HG03460 (cell line): ENCODE results near the gene ARHGAP31.
A peak's percentile ranks its signal among the peaks of the same experiment; 100 is the strongest.
"Not testable (repeated sequence)": the region's sequence is repeated elsewhere in the genome, so short reads cannot be mapped to it uniquely, and the experiment has no call there.

ENCODE experiments used
- ATAC-seq: cut with Tn5 transposase; IDR thresholded peaks from one replicate; pipeline ENCODE4 v1.9.1; 2021; ENCODE audit not compliant: unreplicated experiment

The ARHGAP31 gene

DNA sequence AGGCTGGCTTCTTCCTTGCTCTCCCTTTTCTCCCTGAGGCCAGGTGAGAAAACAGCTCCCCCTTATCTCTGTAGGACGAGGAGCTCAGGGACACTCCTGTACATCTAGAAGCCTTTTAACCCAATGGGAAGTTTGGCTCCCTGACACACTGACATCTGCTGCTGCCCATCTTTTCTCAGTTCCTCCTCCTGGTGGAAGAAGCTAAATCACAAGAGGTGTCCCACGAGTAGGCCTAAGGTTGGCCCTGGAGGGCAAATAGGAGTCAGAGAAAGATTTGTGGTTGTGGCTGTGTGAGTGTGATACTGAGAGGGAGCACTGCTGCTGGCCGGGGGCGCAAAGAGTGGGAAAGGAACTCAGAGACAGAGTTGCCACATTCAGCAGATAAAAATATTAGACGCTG is 49.5 kb downstream of the ARHGAP31 start:
- ATAC-seq = peak; percentile 73

DNA sequence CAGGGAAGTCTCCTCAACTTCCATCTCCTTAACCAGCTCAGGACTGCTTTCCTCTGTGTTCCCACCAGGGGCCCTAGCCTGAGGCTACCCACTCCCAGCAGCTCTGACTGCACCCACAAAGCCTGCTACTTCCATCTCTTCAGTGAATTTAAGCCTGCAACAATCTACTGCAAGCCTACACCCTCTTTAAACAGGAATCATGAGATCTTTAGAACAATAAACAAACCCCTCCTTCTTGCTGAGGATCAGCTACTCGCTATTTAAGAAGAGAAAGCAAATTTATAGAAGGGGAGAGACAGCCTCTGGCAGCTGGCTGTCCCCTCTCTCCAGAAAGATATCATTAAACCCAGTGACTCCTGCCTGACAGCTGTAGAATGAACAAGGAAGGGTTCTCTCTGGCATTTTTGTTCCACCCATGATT is 51.9 kb downstream of the ARHGAP31 start:
- ATAC-seq = no peak

- ATAC-seq = no peak
Observed at GRCh38 chr3:119347036-119347435, 52.9 kb downstream of the ARHGAP31 start.

DNA sequence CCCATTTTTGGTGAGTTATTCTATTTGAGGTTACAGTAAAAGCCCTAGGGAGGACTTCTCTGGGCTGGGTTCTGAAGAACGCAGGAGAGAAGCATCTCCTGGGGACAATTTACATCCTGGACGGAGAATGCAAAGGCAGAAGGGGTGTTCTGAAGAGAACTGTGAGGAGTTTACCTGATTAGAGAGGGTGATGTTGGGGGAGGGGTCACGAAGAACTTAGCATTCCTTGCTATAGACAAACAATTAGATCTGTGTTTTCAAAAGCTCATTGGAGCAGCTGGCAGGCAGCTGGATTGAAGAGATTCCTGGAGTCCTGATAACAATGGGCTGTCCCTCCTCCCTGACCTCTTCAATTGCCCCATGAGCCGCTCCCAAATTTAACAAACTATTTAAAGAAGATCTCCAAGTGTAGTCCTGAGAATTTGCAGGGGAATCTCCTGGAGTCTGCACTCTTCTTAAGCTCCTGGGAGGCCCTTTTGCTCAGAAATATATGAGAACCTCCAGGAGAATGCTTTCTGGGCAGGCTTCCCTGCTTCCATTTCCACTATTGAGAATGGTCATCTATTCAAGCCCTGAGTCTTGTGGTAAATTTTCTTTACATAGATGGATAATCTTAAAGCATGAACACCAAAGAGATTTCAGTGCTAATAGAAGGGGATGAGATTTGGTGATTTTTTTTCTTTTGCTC is 55.3 kb downstream of the ARHGAP31 start:
- ATAC-seq = no peak

- no peak for ATAC-seq
Observed at GRCh38 chr3:119350114-119350513, 55.9 kb downstream of the ARHGAP31 start.

DNA sequence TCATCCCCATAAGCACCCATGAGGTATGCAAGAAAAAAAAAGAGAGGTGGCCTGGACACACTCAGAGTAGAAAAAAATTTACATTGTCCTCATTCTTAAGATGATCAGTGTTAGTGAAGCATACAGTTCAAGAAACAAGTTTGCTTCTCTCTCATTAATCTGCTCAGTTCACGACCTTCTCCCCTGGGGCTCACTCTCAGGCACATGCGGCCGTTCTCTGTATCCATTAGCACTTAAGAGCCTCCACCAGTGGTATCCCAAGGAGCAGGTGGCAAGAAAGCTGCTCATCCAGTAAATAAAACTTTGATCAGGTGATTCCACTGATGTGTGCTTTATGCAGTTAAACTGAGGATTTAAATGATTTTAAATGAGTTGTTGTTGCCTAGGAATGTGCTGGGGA is 57.4 kb downstream of the ARHGAP31 start:
- no peak for ATAC-seq

DNA sequence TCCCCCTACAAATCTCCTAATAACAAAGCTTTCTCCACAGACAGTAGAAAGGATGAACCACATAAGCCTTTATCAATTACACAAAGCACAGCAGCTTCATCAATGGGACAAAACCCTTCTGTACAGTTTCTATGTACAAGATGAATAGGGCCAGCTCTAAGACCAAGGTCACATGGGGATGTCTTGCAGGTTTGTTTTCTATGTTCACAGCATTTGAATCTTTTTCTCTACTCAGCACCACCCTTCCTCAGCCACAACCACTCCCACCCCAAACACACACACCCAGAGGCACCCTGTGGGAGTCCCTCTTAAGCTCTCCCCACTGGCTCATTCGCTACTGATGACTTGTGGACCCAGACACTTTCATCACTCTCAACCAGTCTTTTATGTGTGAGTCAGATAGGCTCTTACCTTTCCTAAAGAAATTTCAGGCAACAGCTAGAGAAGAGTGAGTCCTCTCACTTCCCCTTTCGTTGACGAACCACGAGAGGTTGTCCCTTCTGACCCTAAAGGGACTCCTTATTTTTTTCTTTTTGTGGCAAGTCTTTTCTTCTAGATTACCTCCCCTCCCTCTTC is 57.9 kb downstream of the ARHGAP31 start:
- peak; percentile 97 for ATAC-seq

DNA sequence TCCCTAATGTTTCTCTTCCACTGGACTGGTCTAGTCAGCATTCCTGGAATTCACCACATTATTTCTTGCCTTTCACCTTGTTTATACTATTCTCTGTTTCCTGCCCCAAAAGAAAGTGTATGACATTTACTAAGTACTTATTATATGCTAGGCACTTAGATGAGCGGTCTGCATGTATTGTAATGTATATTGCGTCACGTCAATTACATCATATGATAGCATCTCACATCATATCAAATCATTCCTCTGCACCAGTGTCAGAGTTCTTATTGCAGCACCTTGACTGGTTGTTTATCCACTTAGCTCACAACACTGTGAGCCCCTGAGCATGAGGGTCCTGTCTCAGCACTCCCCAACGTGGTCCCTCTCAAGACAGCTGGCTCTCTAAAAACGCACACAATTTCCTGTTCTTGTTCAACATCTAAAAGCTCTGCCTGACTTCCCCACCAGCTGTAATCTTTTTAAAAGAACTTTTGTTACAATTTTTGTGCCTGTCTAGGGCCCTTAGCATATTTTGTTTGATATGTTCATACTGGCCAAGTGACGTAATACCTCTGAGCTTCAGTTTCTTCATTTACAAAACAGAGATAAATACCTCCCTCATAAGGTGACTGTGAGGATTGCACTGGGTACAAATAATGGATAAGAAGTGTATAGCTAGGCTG is 58.8 kb downstream of the ARHGAP31 start:
- no peak for ATAC-seq

DNA sequence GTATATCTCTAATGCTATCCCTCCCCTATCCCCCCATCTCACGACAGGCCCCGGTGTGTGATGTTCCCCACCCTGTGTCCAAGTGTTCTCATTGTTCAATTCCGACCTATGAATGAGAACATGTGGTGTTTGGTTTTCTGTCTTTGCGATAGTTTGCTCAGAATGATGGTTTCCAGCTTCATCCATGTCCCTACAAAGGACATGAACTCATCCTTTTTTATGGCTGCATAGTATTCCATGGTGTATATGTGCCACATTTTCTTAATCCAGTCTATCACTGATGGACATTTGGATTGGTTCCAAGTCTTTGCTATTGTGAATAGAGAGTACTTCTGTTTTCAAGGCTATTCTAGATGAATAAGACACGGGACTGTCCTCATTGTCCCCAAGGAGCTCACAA is 61.4 kb downstream of the ARHGAP31 start:
- ATAC-seq = not testable (repeated sequence)

DNA sequence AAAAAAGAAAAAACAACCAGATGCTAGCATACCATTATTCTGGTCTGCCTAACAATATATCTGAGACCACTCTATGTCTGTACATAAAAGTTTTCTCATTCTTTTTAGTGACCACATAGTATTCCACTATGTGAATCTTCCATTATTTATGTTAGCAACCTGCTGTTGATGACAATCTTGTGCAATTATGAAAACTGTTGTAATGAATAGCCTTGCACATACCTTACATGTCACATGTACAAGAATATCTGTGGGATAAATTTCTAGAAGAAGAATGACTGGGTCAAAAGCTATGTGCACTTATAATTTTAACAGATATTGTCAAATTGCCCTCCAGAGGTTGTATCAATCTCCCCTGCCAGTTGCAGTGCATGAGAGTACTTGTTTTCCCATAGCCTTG is 62.5 kb downstream of the ARHGAP31 start:
- no peak for ATAC-seq

GRCh38 chr3:119357190-119357589 is 63.0 kb downstream of the ARHGAP31 start:
- ATAC-seq = no peak

- ATAC-seq = peak; percentile 76
Observed at GRCh38 chr3:119359476-119360326, 65.5 kb downstream of the ARHGAP31 start.

- no peak for ATAC-seq
Observed at GRCh38 chr3:119360736-119361462, 66.7 kb downstream of the ARHGAP31 start.

DNA sequence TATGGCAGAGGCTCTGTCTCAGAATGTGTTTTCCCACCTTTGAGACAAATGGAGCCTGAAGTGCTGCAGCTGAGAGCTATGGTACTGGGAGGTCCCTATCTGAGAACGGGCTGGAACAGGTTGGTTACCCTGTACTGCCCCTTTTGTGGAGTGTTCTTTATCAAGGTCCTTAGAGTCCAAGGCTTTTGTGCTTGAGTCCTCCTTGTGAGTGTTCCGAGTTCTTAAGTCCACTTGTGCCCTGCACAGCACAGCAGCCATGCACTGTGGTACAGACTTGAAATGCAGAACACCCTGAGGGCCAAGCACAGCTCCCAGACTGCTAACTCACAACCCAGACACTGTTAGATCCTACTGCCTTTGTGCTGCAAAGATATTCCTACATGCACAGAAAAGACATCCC is 67.8 kb downstream of the ARHGAP31 start:
- ATAC-seq = no peak

GRCh38 chr3:119362940-119363725 is 69.0 kb downstream of the ARHGAP31 start:
- no peak for ATAC-seq

DNA sequence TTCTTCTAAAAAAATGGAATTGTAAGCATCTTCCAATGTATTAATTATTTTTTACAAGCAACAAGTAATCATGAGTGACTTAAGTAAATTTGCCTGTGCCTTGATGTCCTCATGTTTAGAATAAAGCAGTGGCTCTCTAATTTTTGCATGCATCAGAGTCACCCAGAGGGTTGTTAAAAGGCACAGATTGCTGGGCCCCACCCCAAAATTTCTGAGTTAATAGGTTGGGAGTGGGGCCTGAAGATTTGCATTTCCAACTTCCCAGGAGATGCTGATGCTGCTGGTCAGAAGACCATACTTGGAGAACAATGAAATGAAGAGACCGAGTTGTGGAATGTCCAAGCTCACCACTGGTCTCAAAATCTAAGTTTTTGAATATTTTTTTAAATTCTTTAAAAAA is 70.2 kb downstream of the ARHGAP31 start:
- no peak for ATAC-seq

DNA sequence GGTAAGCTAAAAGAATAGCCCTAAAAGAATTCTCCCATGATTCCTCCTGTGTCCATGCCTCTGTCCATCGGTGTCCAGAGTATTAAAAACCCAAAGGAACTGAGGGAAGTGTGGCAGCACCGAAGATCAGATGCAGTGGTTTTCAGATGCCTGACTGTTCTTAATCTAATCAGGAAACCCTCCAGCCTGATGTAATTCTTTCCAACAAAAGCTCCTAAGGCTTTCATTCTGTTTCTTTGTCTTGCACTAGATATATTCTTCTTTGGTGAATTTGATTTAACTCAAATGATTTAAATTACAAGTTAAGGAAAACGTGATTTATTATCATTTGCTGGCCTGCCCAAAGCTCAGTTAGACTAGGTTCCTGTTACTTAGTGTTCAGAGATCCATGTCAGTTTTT is 71.2 kb downstream of the ARHGAP31 start:
- no peak for ATAC-seq

GRCh38 chr3:119367000-119367399 is 72.8 kb downstream of the ARHGAP31 start:
- ATAC-seq = no peak

- no peak for ATAC-seq
Observed at GRCh38 chr3:119368298-119368697, 74.1 kb downstream of the ARHGAP31 start.

GRCh38 chr3:119371786-119372185 is 77.6 kb downstream of the ARHGAP31 start:
- not testable (repeated sequence) for ATAC-seq
